DMS53 (cell line): ENCODE results near the gene TSPAN8.
"Not testable (repeated sequence)": the region's sequence is repeated elsewhere in the genome, so short reads cannot be mapped to it uniquely, and the experiment has no call there.

Experiments
- DNase-seq: peaks from one replicate; lab custom pipeline; 2025; lab: John Stamatoyannopoulos, UW

TSPAN8 gene

DNA sequence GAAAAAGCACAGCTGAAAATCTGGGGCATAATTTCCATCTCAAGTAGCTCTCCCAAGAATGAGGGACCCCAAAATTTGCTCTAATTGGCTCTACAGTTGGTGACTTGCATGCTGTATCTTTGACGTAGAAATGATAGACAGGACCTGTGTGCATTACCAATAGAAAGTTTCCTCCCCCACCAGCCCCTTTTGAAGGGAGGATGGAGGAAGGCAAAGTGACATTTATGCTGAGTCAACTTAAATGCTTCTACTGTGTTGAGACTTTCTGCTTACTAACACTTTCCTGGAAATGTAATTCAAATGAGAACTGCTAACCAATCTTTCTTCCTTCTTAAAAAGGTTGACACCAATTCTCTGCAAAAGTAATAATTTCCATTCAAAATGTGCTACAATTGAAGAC is 31.9 kb downstream of the TSPAN8 start:
- no peak for DNase-seq

- no peak for DNase-seq
These were observed 32.3 kb downstream of the TSPAN8 start for GRCh38 chr12:71125515-71125914.

DNA sequence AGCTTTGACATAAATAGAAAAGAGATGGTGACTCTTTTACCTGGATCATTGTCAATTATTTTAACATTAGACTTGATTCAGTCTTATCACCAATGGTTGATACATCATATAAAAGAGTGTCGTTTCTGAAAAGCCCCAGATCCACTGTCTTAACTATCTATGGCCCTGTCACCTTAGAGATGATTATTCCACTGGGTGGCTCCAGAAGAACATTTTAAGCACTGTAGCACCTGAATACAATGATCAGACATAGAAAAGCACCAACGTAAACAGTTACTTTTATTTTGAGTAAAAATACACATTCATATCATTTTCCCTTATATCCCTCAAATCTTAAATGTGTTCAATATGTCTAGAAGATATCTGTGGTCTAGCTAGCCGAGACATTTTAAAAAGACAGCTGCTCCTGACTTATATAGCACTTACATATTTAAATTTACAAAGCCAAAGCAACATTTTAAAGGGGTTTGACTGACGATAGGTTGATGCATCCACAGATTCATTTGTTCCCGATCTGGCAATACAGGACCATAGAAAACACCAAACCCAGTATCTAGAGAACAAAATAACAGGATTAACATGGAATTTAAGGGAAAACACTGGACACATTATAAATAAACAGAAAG is 32.9 kb downstream of the TSPAN8 start:
- DNase-seq = peak; percentile 41

- DNase-seq = not testable (repeated sequence)
These were observed 44.7 kb downstream of the TSPAN8 start for GRCh38 chr12:71113148-71113547.

DNA sequence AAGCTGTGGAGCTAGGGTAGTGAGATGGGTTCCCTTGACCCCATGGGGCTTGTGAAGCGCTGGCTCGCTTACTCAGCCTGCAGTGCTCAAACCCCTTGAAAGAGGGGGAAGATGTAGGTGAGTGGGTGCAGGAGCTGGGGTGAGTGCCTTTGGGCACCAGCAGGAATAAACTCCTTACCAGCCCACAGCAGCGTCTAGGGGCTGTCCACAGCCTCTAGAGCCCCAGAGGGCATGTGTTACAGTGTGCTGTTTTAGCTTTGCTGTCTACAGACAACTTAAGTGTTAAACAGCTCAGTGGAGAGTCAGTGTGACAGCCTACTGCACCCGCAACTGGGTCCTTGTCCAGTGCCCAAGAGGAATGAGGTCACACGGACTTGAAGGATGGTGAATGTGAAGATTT is 48.0 kb downstream of the TSPAN8 start:
- no peak for DNase-seq

DNA sequence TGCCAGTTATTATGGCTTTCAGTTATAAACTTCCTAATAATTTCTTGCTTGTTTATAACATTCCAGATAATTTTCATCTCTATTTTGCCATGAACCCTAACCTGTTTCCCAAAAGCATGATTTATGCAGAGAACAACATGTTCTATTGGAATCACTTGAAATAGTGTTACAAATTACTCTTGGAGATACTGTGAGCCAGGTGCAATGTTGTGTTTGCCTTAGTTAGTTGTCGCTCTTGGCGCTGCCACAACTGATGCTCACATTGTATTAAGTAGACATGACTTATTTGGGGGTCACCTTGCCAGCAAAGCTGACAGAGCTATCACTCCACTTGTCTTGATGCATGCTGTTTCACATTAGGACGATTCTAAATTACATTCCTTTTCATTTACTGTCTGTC is 49.4 kb downstream of the TSPAN8 start:
- DNase-seq = no peak

DNA sequence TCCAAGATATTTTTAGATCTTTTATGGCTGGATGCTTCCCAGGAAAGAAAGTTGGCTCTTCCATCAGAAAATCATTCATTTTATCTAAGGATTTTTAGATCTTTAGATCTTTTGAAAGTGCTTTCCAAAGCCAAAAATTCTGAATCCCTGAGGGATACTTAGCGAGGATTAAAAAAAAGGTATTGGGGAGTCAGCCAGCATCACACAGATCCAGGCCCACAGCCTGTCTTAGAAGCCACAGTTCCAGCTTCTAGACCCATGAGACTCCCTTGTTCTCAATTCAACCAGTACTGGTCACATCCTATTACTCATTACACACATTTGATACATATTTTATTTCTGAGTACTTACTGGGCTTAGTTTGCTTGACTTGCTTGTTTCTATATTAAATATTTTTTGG is 49.9 kb downstream of the TSPAN8 start:
- DNase-seq = no peak

DNA sequence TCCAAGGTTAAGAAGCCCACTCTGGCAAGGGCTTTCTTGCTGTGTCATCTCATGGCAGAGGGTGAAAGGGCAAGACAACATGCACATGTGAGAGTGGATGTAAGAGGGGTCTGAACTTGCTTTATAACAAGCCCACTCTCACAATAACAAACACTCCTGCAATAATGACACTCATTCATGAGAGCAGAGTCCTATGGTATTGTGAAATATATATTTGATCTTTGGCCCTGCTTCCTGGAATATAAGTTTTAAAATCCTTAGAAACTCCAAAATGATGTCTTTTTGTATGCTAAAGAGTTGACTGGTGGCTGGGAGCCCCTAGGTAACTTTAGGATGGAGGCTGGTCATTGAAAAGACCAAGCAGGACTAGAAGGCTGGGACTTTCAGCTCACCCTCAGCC is 51.8 kb downstream of the TSPAN8 start:
- no peak for DNase-seq

- no peak for DNase-seq
These were observed 65.5 kb downstream of the TSPAN8 start for GRCh38 chr12:71092290-71092689.

GRCh38 chr12:71090971-71091370 is 66.8 kb downstream of the TSPAN8 start:
- DNase-seq = peak; percentile 58

- no peak for DNase-seq
These were observed 72.2 kb downstream of the TSPAN8 start for GRCh38 chr12:71085575-71085974.

DNA sequence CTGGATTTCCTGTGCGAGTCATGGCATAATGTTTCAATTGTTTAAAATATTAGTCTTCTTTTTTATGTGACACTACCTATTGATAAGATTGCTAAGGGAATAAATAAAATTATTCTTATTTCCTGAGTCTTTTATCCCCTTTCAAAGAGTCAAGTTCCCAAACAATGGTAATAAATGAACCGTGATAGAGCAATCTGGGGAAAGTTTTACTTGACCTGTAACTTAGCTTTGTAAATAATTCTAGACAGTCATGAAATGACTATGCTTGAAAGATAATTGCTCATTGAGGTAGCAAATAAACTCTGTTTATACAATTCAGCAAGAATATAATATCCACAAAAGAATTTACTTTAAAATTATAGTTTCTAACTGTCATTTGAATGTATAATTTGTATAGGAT is 82.1 kb downstream of the TSPAN8 start:
- DNase-seq = no peak
